WTC11 (cell line): ENCODE measurements around the gene REPIN1.

ENCODE experiments used
- CREB1 ChIP-seq: sonication (generic); formaldehyde crosslinking; IDR thresholded peaks from 2 replicates; pipeline ENCODE4 v1.8.0; 2023; ENCODE audit warnings: mild to moderate bottlenecking, missing genetic modification reagents
- CREM ChIP-seq: sonication (generic); formaldehyde crosslinking; IDR thresholded peaks from 2 replicates; pipeline ENCODE4 v1.8.1; 2022; ENCODE audit warnings: mild to moderate bottlenecking, missing genetic modification reagents, moderate library complexity
- GABPB1 ChIP-seq: sonication (generic); formaldehyde crosslinking; IDR thresholded peaks from 2 replicates; pipeline ENCODE4 v1.8.1; 2023; ENCODE audit warnings: mild to moderate bottlenecking, missing genetic modification reagents
- JAZF1 ChIP-seq: fragments of 250-450 bp; sonication (Bioruptor Pico); IDR thresholded peaks from 2 replicates; pipeline ENCODE4 v1.9.0; 2021; ENCODE audit warnings: moderate library complexity, mild to moderate bottlenecking, inconsistent platforms
- PRRX2 ChIP-seq: fragments of 250-450 bp; sonication (Bioruptor Pico); IDR thresholded peaks from 2 replicates; pipeline ENCODE4 v1.8.0; 2021; ENCODE audit warnings: mild to moderate bottlenecking
- TEAD1 ChIP-seq: sonication (generic); formaldehyde crosslinking; IDR thresholded peaks from 2 replicates; pipeline ENCODE4 v1.8.0; 2022; ENCODE audit warnings: mild to moderate bottlenecking, missing genetic modification reagents
- TF ChIP-seq, protein P1 (sequence below): fragments of 200-600 bp; IDR thresholded peaks from 2 replicates; pipeline ENCODE4 v1.8.0; 2022; ENCODE audit warnings: antibody characterized with exemption
- TF ChIP-seq, protein P2 (sequence below): sonication (generic); formaldehyde crosslinking; IDR thresholded peaks from 2 replicates; pipeline ENCODE4 v1.8.1; 2022; ENCODE audit warnings: low read depth, mild to moderate bottlenecking, moderate library complexity, missing genetic modification reagents, borderline replicate concordance

DNA sequence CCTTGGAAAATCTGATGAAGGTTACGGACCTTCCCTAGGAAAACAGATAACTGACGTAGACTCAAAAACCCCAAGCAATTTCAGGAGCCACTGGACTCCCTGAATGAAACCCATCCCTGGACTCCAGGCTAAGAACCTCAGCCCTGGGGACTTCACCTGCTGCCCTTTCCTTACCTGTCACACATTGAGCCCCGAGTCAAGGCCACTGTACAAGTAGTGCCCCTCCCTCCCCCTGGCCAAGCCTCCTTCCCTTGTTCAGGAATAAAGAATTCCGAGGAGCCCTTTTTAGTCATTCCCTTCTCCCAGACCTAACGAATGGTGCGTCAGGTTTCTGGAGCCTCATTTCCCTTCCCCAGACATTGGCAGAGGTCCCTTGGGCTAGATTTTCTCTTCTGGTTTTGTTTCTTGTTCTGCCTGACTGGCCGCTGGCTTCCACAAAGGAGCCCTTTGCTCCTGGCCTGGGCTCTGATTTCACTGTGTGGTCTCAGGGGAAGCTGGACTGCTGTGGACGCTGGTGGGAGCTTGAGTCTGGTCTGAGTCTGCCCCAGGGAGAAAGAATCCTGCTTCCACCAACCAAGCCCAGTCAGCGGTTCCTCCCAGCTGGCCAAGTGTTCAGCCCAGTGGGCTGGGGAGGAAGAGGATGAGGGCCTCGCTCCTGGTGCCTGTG is 42.2 kb downstream of the REPIN1 start:
- no peak for TF ChIP-seq GABPB1
- TF ChIP-seq, protein P1, sequence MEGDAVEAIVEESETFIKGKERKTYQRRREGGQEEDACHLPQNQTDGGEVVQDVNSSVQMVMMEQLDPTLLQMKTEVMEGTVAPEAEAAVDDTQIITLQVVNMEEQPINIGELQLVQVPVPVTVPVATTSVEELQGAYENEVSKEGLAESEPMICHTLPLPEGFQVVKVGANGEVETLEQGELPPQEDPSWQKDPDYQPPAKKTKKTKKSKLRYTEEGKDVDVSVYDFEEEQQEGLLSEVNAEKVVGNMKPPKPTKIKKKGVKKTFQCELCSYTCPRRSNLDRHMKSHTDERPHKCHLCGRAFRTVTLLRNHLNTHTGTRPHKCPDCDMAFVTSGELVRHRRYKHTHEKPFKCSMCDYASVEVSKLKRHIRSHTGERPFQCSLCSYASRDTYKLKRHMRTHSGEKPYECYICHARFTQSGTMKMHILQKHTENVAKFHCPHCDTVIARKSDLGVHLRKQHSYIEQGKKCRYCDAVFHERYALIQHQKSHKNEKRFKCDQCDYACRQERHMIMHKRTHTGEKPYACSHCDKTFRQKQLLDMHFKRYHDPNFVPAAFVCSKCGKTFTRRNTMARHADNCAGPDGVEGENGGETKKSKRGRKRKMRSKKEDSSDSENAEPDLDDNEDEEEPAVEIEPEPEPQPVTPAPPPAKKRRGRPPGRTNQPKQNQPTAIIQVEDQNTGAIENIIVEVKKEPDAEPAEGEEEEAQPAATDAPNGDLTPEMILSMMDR, result no peak
- TF ChIP-seq PRRX2, result no peak
- TF ChIP-seq, protein P2, sequence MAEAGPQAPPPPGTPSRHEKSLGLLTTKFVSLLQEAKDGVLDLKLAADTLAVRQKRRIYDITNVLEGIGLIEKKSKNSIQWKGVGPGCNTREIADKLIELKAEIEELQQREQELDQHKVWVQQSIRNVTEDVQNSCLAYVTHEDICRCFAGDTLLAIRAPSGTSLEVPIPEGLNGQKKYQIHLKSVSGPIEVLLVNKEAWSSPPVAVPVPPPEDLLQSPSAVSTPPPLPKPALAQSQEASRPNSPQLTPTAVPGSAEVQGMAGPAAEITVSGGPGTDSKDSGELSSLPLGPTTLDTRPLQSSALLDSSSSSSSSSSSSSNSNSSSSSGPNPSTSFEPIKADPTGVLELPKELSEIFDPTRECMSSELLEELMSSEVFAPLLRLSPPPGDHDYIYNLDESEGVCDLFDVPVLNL (CRISPR knock-in tag), result no peak
- no peak for TF ChIP-seq TEAD1 (CRISPR knock-in tag)
- TF ChIP-seq JAZF1 (CRISPR knock-in tag), result no peak
- no peak for TF ChIP-seq CREB1 (CRISPR knock-in tag)
- TF ChIP-seq CREM (CRISPR knock-in tag), result no peak
